Cardiac muscle cell (in vitro differentiated cells and primary cell): ENCODE data around the gene CHD3. TPM values are rescaled to one million over a fixed set of nuclear protein-coding genes. Genes with fewer than 3 reads are reported as not detected.

Experiments used
- DNase-seq, 2 donors: peaks; one replicate each; pipeline versions ENCODE4 v3.0.0 to v3.0.0-alpha.2; 2010 to 2017; ENCODE audit warnings: low read depth in 1 of 2, low spot score in 1 of 2
- H3K27ac ChIP-seq: fragments of 200-600 bp; sonication (generic); 2 replicates; pipeline ENCODE4 v1.5.1; 2016
- H3K27me3 ChIP-seq: fragments of 200-600 bp; sonication (generic); 2 replicates; pipeline ENCODE4 v1.6.0; 2016; ENCODE audit warnings: control low read depth
- H3K36me3 ChIP-seq: fragments of 200-600 bp; sonication (generic); 2 replicates; pipeline ENCODE4 v1.5.1; 2016; ENCODE audit warnings: control low read depth
- H3K4me1 ChIP-seq: fragments of 200-600 bp; sonication (generic); 2 replicates; pipeline ENCODE4 v1.8.1; 2017; ENCODE audit warnings: low read depth, mild to moderate bottlenecking, mixed run types
- H3K4me3 ChIP-seq: fragments of 200-600 bp; sonication (generic); 2 replicates; pipeline ENCODE4 v1.5.1; 2016; ENCODE audit warnings: mild to moderate bottlenecking
- H3K9me3 ChIP-seq: fragments of 200-600 bp; sonication (generic); 2 replicates; pipeline ENCODE4 v1.5.1; 2017; ENCODE audit warnings: low read depth, mild to moderate bottlenecking, control low read depth
- CTCF ChIP-seq: IDR thresholded peaks from 2 replicates; pipeline ENCODE4 v1.5.1; 2012; ENCODE audit warnings: low read depth, mild to moderate bottlenecking, low read length
- polyA plus RNA-seq: library from polyadenylated mRNA; unstranded; fragments of >200 nt; fragmentation: Nextera tagmentation; extraction: Ambion mirVana; gene quantifications from 2 replicates; pipeline ENCODE4 v1.2.1, GENCODE V29; 2016
- total RNA-seq: library from RNA; depleted of rRNA; stranded (reverse); fragments of >200 nt; gene quantifications from 2 replicates; pipeline ENCODE4 v1.2.3, GENCODE V29; 2016

Gene CHD3
- total and polyA plus RNA-seq, 2 experiments from 2014 or later: 15.9 to 64.7 TPM

- DNase-seq: no peak
- peaks cover 38% of the 10 kb centered on the region for H3K36me3 ChIP-seq
- no peak overlapping the region for H3K4me3 ChIP-seq
- no peaks in the 10 kb centered on the region for H3K9me3 ChIP-seq
- H3K27ac ChIP-seq: no peak overlapping the region
- H3K4me1 ChIP-seq: peaks cover 27% of the 10 kb centered on the region
- no peaks in the 10 kb centered on the region for H3K27me3 ChIP-seq
- no peak for TF ChIP-seq CTCF
Observed at GRCh38 chr17:7852262-7852670, 36.3 kb upstream of the CHD3 start.

GRCh38 chr17:7852919-7853690, 35.5 kb upstream of the CHD3 start:
- no peaks in the 10 kb centered on the region for H3K9me3 ChIP-seq
- H3K4me1 ChIP-seq: peaks cover 27% of the 10 kb centered on the region
- no peaks in the 10 kb centered on the region for H3K27me3 ChIP-seq
- TF ChIP-seq CTCF: no peak
- DNase-seq: no peak
- H3K27ac ChIP-seq: no peak overlapping the region
- H3K36me3 ChIP-seq: peaks cover 36% of the 10 kb centered on the region
- H3K4me3 ChIP-seq: no peak overlapping the region

- no peak overlapping the region for H3K4me3 ChIP-seq
- H3K27ac ChIP-seq: no peak overlapping the region
- no peaks in the 10 kb centered on the region for H3K27me3 ChIP-seq
- H3K4me1 ChIP-seq: peaks cover 27% of the 10 kb centered on the region
- TF ChIP-seq CTCF: no peak
- no peak for DNase-seq
- peaks cover 30% of the 10 kb centered on the region for H3K36me3 ChIP-seq
- H3K9me3 ChIP-seq: no peaks in the 10 kb centered on the region
Observed at GRCh38 chr17:7853691-7854038, 34.9 kb upstream of the CHD3 start.

GRCh38 chr17:7854078-7854777, 34.4 kb upstream of the CHD3 start:
- TF ChIP-seq CTCF: no peak
- peak overlapping the region; percentile 18 for H3K27ac ChIP-seq
- peaks cover 25% of the 10 kb centered on the region for H3K36me3 ChIP-seq
- H3K4me3 ChIP-seq: no peak overlapping the region
- DNase-seq: no peak
- no peaks in the 10 kb centered on the region for H3K27me3 ChIP-seq
- H3K4me1 ChIP-seq: peaks cover 27% of the 10 kb centered on the region
- H3K9me3 ChIP-seq: no peaks in the 10 kb centered on the region

- Histone ChIP-seq H3K36me3 (peaks cover 16% of the 10 kb centered on the region), H3K4me1 (peaks cover 27% of the 10 kb centered on the region), H3K4me3 (peak within 1 kb of the TSS; percentile 58), H3K9me3 (no peaks in the 10 kb centered on the region), H3K27me3 (no peaks in the 10 kb centered on the region), H3K27ac (peak within 1 kb of the TSS; percentile 18)
- DNase-seq: peak; percentile 27 to 87
- TF ChIP-seq CTCF: no peak
Observed at GRCh38 chr17:7854851-7855659, 33.5 kb upstream of the CHD3 start, which contains the start of gene TMEM88. Gene TMEM88, plus strand, starts transcription at chr17:7855066. Its CDS starts 9 bp downstream, at chr17:7855075.
